HUDEP-2 (cell line): ENCODE data around the gene ZNF70.

Experiments
- DNase-seq, 76 experiments: peaks; one replicate each; lab custom pipeline; 2025; ENCODE audit not compliant: unreplicated experiment in 76 of 76; lab: John Stamatoyannopoulos, UW

The ZNF70 gene

GRCh38 chr22:23779731-23780130, 28.8 kb upstream of the ZNF70 start:
- no peak for DNase-seq

DNA sequence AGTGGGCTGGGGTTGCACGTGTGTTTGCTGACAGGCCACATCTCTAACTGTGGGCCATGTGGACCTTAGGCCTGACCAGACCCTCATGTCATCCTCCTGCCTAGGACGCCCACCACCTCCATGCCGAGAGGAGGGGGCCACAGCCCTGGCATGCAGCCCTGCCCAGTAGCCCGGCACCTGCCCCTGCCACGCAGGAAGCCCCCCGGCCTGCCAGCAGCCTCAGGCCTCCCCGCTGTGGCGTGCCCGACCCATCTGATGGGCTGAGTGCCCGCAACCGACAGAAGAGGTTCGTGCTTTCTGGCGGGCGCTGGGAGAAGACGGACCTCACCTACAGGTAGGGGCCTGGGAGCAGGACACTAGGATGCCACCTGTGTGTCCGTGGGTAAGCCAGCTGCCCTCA, 28.2 kb upstream of the ZNF70 start:
- no peak for DNase-seq

DNA sequence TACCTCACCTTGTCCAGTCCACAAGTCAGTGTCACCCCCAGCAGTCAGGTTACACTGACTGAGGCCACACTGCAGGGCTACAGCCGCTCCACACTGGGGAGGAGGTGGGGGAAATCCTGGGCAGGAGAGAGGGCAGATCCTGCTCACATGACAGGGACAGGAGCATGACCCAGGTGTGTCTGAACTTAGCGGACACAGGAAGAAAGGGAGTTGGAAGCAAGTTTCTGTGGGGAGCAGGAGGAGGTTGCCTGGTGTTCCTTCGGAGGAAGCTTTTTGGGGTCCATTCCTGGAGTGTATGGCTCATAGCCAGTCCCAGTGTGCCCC, 27.6 kb upstream of the ZNF70 start:
- DNase-seq = no peak

GRCh38 chr22:23777776-23778576, 27.1 kb upstream of the ZNF70 start:
- no peak for DNase-seq

GRCh38 chr22:23775779-23776375, 25.0 kb upstream of the ZNF70 start:
- DNase-seq = no peak

- no peak for DNase-seq
Measured at GRCh38 chr22:23774922-23775436, 24.1 kb upstream of the ZNF70 start.

DNA sequence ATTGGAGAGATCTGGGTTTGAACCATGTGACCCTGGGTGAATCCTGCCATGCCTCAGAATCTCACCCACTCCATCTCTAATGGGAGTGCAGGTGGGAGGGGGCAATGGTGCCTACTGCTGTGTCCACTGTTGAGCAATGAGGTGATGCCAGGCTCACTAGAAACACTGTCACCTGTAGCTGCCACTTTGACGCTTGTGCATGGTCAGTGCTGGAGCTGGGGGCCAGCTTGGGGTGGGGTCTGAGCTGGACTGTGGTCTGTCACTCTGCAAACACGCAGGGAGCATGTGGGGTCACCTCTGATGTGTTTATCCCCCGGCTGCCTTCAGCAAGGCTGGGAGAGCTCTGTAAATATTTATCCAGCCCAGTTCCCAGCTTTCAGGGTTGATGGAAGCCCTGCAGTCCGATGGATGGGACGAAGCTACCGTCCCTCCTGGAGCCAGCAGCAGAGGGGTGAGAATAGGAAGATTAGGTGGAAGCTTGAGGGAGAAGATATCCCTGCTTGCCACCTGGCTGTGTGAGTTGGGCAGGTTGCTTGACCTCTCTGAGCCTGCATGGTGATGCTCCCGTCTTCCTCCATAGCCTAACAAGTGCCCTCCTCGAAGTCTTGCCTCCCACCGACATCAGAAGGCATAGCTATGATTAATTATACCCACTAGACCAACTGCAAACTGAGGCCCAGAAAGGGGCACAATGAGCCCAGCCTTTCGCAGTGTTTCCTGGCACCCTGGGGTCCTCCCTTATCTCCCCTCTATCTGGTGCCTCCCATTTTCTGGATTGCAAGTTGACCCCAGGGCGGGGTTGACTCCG, 23.4 kb upstream of the ZNF70 start:
- DNase-seq = no peak

DNA sequence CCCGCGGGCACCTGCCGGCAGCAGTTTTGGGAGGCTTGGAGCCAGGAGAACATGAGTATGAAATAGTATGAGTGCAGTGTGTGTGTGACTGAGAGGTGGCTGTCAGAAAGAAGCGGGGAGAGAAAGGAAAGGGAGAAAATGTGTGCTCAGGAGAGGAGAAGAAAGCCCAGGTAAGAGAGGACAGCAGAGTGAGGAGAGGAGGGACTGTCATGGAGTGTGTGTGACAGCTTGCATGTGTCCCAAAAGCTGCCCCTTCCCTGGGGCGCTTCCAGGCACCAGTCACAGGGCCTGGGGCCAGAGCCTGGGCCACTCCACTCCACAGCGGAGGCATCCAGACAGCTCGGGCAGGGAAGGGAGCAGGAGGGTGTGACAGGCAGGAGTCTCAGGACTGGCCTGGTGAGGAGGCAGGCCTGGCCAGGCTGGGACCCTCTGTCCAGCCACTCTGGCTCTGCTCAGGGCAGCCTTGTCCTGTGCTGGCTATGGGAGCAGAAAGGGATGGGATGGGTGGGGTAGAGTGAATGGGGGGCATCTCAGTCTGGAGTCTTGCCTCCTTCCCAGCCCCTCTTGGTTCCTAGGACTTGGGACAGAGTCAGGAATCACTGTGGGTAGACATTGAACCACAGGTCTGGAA, 22.7 kb upstream of the ZNF70 start:
- DNase-seq = no peak

DNA sequence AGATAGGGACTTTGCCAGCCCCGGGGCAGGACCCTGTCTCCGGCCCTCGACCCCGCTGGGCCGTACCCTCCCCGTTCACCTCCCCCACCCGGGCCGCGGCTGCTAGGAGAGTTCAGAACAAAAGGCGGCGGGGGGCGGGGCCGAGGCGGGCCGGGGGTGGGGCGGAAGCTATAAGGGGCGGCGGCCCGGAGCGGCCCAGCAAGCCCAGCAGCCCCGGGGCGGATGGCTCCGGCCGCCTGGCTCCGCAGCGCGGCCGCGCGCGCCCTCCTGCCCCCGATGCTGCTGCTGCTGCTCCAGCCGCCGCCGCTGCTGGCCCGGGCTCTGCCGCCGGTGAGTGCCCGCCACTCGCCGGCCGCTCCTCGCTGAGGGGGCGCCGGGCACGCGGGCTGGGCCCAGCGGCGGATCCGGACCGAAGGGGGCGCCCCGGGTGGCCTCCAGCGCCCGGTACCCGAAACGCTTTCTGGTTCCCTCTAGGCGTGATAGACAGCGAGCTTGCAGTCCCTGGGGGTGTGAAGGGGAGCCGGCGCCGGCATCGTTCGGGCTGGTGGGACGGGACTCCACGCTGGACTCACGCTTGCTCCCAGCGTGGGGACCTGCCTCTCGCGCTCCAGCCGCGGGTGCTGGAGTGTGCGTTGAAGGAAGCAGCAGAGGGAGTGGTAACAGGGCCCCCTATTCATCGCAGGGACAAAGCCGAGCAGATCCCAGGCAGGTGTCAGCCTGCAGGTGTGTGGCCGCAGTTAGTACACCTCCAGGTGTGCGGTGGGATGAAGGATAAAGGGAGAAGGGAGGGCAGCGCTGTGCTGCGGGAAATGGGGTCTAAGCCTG, 21.9 kb upstream of the ZNF70 start, which contains the start of gene MMP11:
MMP11 (plus strand) TSS at position 201 of the 825 bp plus-strand sequence; CDS start at position 223, 22 bp downstream.
- peak in 41 of 76 experiments; percentile 2 to 65 (median 32) for DNase-seq

- no peak for DNase-seq
Measured at GRCh38 chr22:23772315-23772648, 21.4 kb upstream of the ZNF70 start.

DNA sequence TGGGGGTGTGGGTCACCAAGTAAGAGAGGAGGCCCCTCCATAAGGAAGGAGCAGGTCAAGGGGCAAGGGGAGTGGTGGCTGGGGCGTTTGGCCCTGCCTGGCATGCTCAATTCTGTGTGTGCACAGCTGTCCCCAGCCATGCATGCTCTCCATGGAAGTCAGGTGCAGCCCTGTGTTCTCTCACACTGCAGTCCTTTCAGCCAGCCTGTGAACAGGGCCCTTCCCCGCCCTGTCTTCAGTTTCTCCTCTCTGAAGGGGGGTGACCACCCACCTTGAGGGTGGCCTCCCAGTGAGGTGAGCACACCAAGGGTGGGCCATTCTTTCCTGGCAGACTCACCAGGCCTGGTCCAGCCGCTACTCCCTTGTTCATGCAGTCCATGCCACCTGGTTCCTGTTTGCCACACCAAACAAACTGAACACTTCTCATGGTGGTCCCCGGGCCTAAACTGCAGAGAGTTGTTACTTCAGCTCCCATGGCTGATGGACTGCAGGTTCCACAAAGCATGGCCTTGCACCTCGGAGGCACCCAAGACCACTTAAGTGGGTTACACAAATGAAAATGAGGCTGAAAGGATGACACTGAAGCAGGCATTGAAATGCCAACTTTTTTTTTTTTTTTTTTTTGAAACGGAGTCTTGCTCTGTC, 18.5 kb upstream of the ZNF70 start:
- no peak for DNase-seq

DNA sequence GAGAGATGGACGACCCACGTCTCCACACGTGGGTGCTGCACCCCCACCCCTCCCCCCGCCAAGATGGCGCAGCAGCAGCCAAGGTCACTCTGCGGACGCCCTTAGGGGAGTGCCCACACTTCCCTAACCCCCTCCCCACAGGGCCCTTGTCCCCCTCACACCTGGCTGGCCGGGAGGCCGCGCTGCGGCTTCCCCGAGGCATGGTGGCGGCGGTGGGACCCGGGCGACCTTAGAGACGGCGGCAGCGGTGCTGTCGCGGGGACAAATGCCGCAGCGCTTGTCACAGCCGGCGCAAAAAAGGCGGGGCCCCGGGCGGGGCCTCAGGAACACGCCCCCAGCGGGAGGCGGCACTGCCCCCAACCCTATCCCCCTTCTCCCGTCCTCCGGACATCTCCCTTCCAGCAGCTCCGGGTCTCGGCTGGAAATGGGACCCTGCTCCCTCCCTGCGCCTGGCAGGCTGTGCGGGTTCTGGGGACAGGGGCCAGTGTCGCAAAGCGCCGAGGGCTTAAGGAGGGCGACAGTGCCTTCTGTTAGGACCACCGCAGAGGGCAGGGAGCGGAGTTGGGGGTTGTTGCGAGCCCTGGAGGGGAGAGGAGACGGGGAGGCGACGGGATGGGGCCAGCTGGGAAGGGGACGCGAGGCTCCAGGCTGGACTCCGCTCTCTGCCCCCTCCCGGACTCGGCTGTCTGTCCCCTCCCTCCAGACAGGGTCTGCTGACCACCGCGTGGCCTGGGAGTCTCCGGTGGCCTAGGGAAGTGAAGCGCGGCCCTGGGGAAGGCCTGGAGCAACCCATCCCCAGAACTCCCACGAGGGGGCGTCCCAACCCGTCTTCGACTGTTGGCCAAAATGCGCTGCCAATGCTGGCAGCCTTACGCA, 17.0 kb upstream of the ZNF70 start, which contains the start of gene CHCHD10:
CHCHD10 (minus strand) TSS at position 300 of the 876 bp plus-strand sequence; CDS start at position 202, 98 bp downstream.
- peak in 72 of 76 experiments; percentile 8 to 86 (median 66) for DNase-seq

DNA sequence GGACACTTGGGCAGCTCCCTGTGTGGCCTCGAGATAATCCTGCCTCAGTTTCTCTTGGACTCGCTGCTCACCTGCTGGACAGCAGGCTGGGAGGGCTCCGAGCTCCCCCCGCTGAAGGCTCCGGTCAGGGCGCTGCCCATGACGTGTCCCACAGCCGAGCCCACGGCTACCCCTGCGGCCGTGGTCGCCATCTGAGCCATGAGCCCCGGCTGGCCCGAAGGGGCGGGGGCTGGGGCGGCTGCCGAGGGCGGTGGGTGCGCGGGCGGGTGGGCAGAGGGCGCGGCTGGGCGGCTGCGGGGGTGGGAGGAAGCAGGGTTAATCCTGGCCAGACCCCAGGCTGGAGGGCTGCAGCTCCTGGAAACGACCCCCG, 16.4 kb upstream of the ZNF70 start:
- no peak for DNase-seq

DNA sequence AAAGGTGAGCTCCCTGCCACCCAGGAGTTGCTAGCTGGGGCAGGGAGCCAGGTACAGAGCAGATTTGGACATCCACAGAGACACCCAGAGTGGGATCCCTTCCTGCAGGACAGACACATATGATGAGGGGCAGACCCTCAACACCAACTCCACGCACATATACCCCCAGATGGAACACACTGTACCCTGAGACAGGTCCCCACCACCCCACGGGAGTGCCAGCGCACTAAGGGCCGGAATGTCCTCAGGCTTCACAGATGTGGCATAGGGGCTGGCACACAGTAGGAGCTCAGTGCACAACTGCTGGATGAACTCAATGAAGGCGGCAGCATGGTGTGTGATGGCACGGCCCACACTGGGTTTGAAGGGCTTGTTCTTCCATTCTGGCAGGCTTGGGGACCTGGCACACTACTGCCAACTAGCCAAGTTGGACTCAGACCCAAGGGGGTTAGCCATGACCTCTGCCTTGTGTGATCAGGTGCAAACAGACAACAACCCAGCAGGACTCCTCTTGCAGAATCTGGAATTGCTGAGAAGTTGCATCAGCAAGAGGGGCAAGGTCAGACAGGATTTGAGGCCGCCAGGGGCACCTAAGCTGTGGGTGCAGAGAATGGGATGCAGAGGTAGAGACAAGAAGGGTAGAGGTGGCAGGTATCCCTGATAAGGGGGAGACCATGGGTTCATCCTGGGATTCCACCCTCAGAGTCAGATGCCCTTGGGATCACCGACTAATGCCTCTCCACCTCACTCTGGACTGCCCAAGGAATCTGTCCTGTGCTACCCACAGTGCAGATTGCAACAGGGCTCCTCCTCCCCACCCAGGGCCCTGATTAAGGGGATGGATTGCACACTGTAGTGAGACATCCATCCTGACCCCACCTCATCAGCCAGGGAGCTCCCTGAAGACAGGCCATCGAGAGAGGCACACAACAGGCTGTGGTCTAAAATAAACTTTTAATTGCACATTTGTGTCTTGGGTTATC, 14.3 kb upstream of the ZNF70 start:
- DNase-seq = no peak

DNA sequence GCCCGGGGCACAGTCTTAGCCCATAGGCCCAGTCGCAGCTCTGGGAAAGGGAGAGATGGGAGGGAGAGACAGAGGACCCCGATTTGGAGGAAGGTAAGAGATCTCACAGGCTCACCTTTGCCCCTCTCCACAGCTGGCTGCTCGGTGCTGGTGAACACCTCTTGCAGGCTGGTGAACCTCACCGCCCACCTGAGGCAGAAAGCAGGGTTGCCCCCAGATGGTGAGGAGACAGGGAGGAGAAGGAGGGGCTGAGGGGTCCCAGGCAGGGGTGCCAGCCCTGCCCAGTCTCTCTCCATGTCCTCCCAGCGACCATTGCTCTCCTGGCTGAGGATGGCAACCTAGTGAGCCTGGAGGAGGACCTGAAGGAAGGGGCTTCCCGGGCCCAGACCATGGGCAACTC, 13.0 kb upstream of the ZNF70 start:
- DNase-seq = no peak

DNA sequence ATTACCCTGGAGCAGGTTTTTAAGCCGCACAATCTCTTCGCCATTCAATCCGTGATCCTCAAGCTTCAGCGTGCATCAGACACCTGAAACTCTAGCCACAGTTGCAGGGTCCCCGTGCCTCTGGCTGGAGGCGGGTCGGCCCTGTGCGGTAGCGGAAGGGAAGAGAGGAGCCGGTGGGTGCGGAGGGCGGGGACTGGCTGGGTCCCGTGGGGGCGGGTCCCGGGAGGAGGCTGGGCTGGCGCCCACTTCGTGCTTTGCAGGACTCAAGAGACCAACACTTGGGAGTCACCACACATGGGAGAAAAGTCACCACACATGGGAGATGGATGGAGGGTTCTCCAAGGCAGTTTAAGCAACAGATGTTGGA, 12.7 kb upstream of the ZNF70 start:
- no peak for DNase-seq

GRCh38 chr22:23762842-23763578, 12.1 kb upstream of the ZNF70 start, which contains the start of gene C22orf15:
C22orf15 (plus strand) TSS chr22:23762990; CDS start chr22:23763307, 317 bp downstream.
- DNase-seq = no peak
